D721Med (cell line): ENCODE data around the gene CLDN6.
A peak's percentile ranks its signal among the peaks of the same experiment; 100 is the strongest.

ENCODE experiments used
- DNase-seq: peaks from one replicate; pipeline ENCODE4 v3.0.0; 2011; ENCODE audit warnings: low spot score; ENCODE audit not compliant: insufficient read length
- FAIRE-seq: peaks from 2 replicates; lab custom pipeline; 2011; peaks lifted over from hg19 to GRCh38; lab: Jason Lieb, UNC
- CTCF ChIP-seq: IDR thresholded peaks from 2 replicates; pipeline ENCODE4 v1.5.1; 2012; ENCODE audit warnings: mild to moderate bottlenecking, control low read depth; ENCODE audit not compliant: insufficient read depth; ENCODE audit errors: missing control alignments

CLDN6 gene

DNA sequence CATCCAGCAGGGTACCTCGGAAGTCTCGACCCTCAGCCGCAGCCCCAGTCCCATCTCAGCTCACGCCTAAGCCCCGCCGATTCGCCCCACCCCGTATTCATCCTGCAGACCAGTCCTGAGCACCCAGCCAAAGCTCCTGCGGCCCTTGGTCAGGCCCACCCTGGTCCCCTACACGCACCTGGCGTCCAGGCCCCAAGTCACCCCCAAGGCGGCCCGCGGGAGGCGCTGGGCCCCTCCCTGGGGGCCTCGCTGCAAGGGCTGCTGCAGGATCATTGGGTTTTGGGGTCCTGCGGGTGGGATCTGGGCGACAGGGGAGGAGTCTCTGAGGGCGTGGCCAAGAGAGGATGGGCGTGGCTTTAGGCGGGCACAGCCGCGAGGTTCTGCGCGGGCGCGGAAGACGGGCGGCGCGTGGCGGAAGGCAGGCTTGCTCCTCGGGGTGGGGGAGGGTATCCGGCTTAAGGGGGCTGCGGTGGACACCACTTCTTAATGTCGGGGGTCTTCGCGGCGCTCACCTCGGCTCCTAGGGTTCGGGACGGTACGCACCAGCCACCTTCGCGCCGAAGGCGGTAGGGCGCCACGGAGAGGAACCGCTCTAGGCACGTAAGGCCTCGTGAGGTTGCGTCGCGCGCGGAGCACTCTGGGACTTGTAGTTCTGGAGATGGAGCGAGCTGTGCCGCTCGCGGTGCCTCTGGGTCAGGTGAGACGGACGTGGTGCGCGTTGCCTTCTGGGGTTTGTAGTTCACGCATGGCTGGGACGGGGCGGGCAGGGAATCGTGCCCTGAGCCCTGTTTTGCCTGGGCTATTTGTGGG is 5.9 kb upstream of the CLDN6 start, which contains the start of the genes HCFC1R1 and THOC6:
Gene HCFC1R1, minus strand, starts transcription at position 274 of the 810 bp plus-strand sequence. Its CDS starts 1 bp downstream, at position 273.
Gene THOC6, plus strand, starts transcription at position 367 of the 810 bp plus-strand sequence. Its CDS starts 292 bp downstream, at position 659.
- no peak for TF ChIP-seq CTCF
- DNase-seq: peak; percentile 94
- no peak for FAIRE-seq

GRCh38 chr16:3023415-3023668 is 5.4 kb upstream of the CLDN6 start:
- TF ChIP-seq CTCF: no peak
- DNase-seq (no peak), FAIRE-seq (no peak)

GRCh38 chr16:3022684-3023414 is 4.9 kb upstream of the CLDN6 start:
- no peak for DNase-seq
- TF ChIP-seq CTCF: no peak
- FAIRE-seq: no peak

DNA sequence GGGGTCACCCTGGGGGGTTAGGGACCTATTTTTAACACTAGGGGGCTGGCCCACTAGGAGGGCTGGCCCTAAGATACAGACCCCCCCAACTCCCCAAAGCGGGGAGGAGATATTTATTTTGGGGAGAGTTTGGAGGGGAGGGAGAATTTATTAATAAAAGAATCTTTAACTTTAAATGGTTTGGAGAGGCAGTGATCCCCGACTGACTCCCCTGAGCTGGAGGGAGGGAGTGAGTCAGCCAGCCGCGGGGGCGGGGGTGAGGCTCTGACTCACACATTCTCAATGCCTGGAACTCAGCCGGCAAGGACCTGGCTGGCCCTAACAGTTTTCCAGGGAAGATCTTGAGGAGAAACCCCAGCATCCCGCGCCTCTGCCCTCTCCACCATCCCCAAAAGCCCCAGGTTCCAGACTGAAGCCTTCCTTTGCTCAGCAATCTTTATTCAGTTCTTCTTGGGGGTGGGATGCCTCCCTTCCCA is 4.3 kb upstream of the CLDN6 start:
- no peak for TF ChIP-seq CTCF
- no peak for FAIRE-seq
- DNase-seq: no peak

DNA sequence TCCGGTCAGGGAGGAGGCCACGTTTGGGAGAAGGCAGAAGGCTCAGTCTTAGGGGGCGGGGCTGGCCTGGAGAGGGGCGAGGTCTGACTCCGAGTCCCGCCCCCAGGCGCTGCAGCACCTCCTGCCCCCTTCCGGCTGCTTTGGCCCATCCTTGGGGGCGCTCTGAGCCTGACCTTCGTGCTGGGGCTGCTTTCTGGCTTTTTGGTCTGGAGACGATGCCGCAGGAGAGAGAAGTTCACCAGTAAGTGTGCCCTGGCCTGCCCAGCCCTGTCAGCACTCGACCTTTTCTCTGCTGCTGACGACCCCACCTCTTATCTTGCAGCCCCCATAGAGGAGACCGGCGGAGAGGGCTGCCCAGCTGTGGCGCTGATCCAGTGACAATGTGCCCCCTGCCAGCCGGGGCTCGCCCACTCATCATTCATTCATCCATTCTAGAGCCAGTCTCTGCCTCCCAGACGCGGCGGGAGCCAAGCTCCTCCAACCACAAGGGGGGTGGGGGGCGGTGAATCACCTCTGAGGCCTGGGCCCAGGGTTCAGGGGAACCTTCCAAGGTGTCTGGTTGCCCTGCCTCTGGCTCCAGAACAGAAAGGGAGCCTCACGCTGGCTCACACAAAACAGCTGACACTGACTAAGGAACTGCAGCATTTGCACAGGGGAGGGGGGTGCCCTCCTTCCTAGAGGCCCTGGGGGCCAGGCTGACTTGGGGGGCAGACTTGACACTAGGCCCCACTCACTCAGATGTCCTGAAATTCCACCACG is 3.6 kb upstream of the CLDN6 start:
- no peak for FAIRE-seq
- peak; percentile 30 for TF ChIP-seq CTCF
- DNase-seq: no peak

DNA sequence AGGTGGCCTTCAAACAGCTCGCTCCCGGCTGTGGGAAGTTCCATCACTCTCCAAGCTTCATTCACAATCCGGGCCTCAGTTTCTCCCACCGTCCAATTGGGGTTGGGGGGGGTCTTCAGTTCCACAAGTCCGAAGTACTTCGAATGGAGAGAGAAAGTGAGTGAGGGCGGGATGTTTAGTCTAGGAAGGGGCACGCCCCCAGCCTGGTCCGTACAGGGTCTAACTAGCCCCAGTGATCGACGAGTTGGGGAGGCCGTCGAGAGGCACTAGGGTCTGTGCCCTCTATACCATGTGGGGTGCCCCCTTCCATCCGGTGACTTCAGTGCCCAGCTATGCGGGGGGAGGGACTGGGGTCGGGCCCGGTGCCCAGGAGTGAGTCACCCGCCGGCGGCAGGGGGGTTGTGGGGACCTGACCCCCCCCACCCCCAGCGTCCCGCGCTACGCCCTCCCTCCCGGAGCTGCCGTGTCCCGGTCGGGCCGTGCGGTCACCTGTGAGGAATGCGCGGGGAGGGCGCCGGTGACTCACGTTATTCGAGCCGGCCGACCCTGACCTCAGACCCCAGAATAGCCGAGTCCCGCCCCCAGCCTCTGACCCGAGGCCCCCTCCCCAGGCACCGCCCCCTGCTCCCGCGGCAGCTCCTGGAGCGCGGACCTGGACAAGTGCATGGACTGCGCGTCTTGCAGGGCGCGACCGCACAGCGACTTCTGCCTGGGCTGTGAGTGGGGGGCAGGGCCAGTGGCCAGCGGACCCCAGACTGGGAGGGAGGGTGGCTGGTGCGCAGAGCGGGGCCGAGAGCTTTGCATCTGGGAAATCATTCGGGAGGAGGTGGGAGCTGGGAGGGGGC is 2.8 kb upstream of the CLDN6 start:
- DNase-seq: no peak
- TF ChIP-seq CTCF: no peak
- FAIRE-seq: no peak
